Smooth muscle cell (in vitro differentiated cells): ENCODE data around the gene CECR2. TPM values are rescaled to one million over a fixed set of nuclear protein-coding genes. Genes with fewer than 3 reads are reported as not detected.

Experiments used
- DNase-seq: peaks from one replicate; lab custom pipeline; 2025; ENCODE audit not compliant: unreplicated experiment; lab: John Stamatoyannopoulos, UW
- H2AFZ ChIP-seq: fragments of 200-600 bp; sonication (generic); 2 replicates; pipeline ENCODE4 v1.6.0; 2016; ENCODE audit warnings: antibody characterized with exemption, low read depth, mild to moderate bottlenecking
- H3F3A ChIP-seq: fragments of 200-600 bp; sonication (generic); 2 replicates; pipeline ENCODE4 v1.6.0; 2017; ENCODE audit warnings: antibody characterized with exemption, low read depth
- H3K27ac ChIP-seq: fragments of 200-600 bp; sonication (generic); 2 replicates; pipeline ENCODE4 v1.5.1; 2016; ENCODE audit warnings: low read depth, mild to moderate bottlenecking
- H3K27me3 ChIP-seq: fragments of 200-600 bp; sonication (generic); 2 replicates; pipeline ENCODE4 v1.6.1; 2016; ENCODE audit warnings: low read depth, mild to moderate bottlenecking
- H3K36me3 ChIP-seq: fragments of 200-600 bp; sonication (generic); 2 replicates; pipeline ENCODE4 v1.5.1; 2016; ENCODE audit warnings: low read depth
- H3K4me1 ChIP-seq: fragments of 200-600 bp; sonication (generic); 2 replicates; pipeline ENCODE4 v1.5.1; 2016; ENCODE audit warnings: low read depth
- H3K4me2 ChIP-seq: fragments of 200-600 bp; sonication (generic); 2 replicates; pipeline ENCODE4 v1.6.0; 2016; ENCODE audit warnings: mild to moderate bottlenecking
- H3K4me3 ChIP-seq: fragments of 200-600 bp; sonication (generic); 2 replicates; pipeline ENCODE4 v1.5.1; 2016; ENCODE audit warnings: mild to moderate bottlenecking
- H3K79me2 ChIP-seq: fragments of 200-600 bp; sonication (generic); 2 replicates; pipeline ENCODE4 v1.6.0; 2016; ENCODE audit warnings: low read depth, mild to moderate bottlenecking
- H3K9ac ChIP-seq: fragments of 200-600 bp; sonication (generic); 2 replicates; pipeline ENCODE4 v1.6.0; 2016; ENCODE audit warnings: low read depth
- H3K9me3 ChIP-seq: fragments of 200-600 bp; sonication (generic); replicated peaks from 2 replicates; pipeline ENCODE4 v1.5.1; 2016; ENCODE audit warnings: low read depth
- H4K20me1 ChIP-seq: fragments of 200-600 bp; sonication (generic); 2 replicates; pipeline ENCODE4 v1.6.0; 2016; ENCODE audit warnings: low read depth
- WGBS: methylation state at CpG from one replicate; pipeline ENCODE4 v1.1.7; 2016; ENCODE audit warnings: low lambda C conversion rate; 5-methylcytosine and 5-hydroxymethylcytosine counted together
- polyA plus RNA-seq: library from polyadenylated mRNA; unstranded; fragments of >200 nt; fragmentation: Nextera tagmentation; extraction: Ambion mirVana; gene quantifications from 2 replicates; pipeline ENCODE4 v1.2.1, GENCODE V29; 2016
- total RNA-seq: library from RNA; depleted of rRNA; stranded (reverse); fragments of >200 nt; gene quantifications from 2 replicates; pipeline ENCODE4 v1.2.3, GENCODE V29; 2014
- TF ChIP-seq, protein P1 (sequence below): fragments of 200-600 bp; sonication (generic); IDR thresholded peaks from 2 replicates; pipeline ENCODE4 v1.5.1; 2017; ENCODE audit warnings: borderline replicate concordance, mild to moderate bottlenecking, antibody characterized with exemption; ENCODE audit not compliant: insufficient read depth, poor library complexity, severe bottlenecking

CECR2 gene
- total and polyA plus RNA-seq, 2 experiments from 2014 or later = 1.4 to 2.8 TPM

- no peak overlapping the region for H2AFZ ChIP-seq
- WGBS = 98% methylated on average over 23 of the region's 23 CpGs
- H3K27ac ChIP-seq = no peak overlapping the region
- no peaks in the 10 kb centered on the region for H3K79me2 ChIP-seq
- H3K4me3 ChIP-seq = no peak overlapping the region
- no peak for DNase-seq
- TF ChIP-seq, protein P1, sequence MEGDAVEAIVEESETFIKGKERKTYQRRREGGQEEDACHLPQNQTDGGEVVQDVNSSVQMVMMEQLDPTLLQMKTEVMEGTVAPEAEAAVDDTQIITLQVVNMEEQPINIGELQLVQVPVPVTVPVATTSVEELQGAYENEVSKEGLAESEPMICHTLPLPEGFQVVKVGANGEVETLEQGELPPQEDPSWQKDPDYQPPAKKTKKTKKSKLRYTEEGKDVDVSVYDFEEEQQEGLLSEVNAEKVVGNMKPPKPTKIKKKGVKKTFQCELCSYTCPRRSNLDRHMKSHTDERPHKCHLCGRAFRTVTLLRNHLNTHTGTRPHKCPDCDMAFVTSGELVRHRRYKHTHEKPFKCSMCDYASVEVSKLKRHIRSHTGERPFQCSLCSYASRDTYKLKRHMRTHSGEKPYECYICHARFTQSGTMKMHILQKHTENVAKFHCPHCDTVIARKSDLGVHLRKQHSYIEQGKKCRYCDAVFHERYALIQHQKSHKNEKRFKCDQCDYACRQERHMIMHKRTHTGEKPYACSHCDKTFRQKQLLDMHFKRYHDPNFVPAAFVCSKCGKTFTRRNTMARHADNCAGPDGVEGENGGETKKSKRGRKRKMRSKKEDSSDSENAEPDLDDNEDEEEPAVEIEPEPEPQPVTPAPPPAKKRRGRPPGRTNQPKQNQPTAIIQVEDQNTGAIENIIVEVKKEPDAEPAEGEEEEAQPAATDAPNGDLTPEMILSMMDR = no peak
- H3K4me1 ChIP-seq = no peaks in the 10 kb centered on the region
- no peaks in the 10 kb centered on the region for H3K9me3 ChIP-seq
- H3K36me3 ChIP-seq = no peaks in the 10 kb centered on the region
- no peaks in the 10 kb centered on the region for H3K27me3 ChIP-seq
- no peak overlapping the region for H3K9ac ChIP-seq
- H4K20me1 ChIP-seq = no peaks in the 10 kb centered on the region
- H3F3A ChIP-seq = no peaks in the 10 kb centered on the region
- H3K4me2 ChIP-seq = no peak overlapping the region
These were observed 178.9 kb downstream of the CECR2 start for GRCh38 chr22:17548010-17548755.

GRCh38 chr22:17548756-17549035 is 179.4 kb downstream of the CECR2 start:
- 100% methylated on average over 5 of the region's 5 CpGs for WGBS
- H3K4me3 ChIP-seq = no peak overlapping the region
- no peaks in the 10 kb centered on the region for H3K79me2 ChIP-seq
- TF ChIP-seq, protein P1 = no peak
- H3F3A ChIP-seq = no peaks in the 10 kb centered on the region
- H2AFZ ChIP-seq = no peak overlapping the region
- no peak overlapping the region for H3K27ac ChIP-seq
- no peak for DNase-seq
- no peaks in the 10 kb centered on the region for H3K27me3 ChIP-seq
- no peaks in the 10 kb centered on the region for H3K36me3 ChIP-seq
- no peaks in the 10 kb centered on the region for H3K4me1 ChIP-seq
- no peak overlapping the region for H3K4me2 ChIP-seq
- H4K20me1 ChIP-seq = no peaks in the 10 kb centered on the region
- H3K9ac ChIP-seq = no peak overlapping the region
- no peaks in the 10 kb centered on the region for H3K9me3 ChIP-seq

DNA sequence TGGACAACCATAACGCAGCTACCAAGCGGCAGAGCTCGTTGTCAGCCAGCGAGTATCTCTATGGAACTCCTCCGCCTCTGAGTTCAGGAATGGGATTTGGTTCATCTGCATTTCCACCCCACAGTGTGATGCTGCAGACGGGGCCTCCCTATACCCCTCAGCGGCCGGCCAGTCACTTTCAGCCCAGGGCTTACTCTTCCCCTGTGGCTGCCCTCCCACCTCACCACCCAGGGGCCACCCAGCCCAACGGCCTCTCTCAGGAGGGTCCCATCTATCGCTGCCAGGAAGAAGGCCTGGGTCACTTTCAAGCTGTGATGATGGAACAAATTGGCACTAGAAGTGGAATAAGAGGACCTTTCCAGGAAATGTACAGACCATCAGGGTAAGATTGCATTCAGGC is 179.9 kb downstream of the CECR2 start:
- Histone ChIP-seq H3K27me3 (no peaks in the 10 kb centered on the region), H2AFZ (no peak overlapping the region), H3K4me2 (no peak overlapping the region), H4K20me1 (no peaks in the 10 kb centered on the region), H3K4me1 (no peaks in the 10 kb centered on the region), H3K27ac (no peak overlapping the region), H3K9me3 (no peaks in the 10 kb centered on the region), H3K79me2 (no peaks in the 10 kb centered on the region), H3K36me3 (no peaks in the 10 kb centered on the region), H3K4me3 (no peak overlapping the region), H3K9ac (no peak overlapping the region), H3F3A (no peaks in the 10 kb centered on the region)
- TF ChIP-seq, protein P1 = no peak
- 95% methylated on average over 10 of the region's 10 CpGs for WGBS
- no peak for DNase-seq

DNA sequence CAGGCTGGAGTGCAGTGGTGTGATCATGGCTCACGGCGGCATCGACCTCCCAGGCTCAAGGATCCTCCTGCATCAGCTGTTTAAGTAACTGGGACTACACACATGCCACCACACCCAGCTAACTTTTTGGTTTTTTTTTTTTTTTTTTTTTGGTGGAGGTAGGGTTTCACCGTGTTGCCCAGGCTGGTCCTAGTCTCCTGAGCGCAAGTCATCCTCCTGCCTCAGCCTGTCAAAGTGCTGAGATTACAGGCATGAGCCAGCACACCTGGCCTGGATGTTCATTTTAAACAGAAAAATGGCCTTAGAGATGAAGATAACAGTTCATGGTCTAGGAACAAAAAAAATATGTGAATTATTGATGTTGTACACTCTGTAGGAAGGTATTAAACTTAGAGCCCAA is 180.4 kb downstream of the CECR2 start:
- Histone ChIP-seq H3K27ac (no peak overlapping the region), H3K4me3 (no peak overlapping the region), H3K36me3 (no peaks in the 10 kb centered on the region), H3K9me3 (no peaks in the 10 kb centered on the region), H3K79me2 (no peaks in the 10 kb centered on the region), H3F3A (no peaks in the 10 kb centered on the region), H2AFZ (no peak overlapping the region), H3K4me1 (no peaks in the 10 kb centered on the region), H3K4me2 (no peak overlapping the region), H4K20me1 (no peaks in the 10 kb centered on the region), H3K27me3 (no peaks in the 10 kb centered on the region), H3K9ac (no peak overlapping the region)
- 100% methylated on average over 5 of the region's 5 CpGs for WGBS
- TF ChIP-seq, protein P1 = no peak
- DNase-seq = no peak
